GM10847 (cell line): ENCODE data around the gene VAV2.

Experiments used
- POLR2A ChIP-seq: IDR thresholded peaks from 2 replicates; pipeline ENCODE4 v1.6.1; 2011; ENCODE audit not compliant: insufficient read length; ENCODE audit errors: extremely low read depth

Gene VAV2

GRCh38 chr9:133870598-133871595, 121.2 kb downstream of the VAV2 start:
- no peak for TF ChIP-seq POLR2A

DNA sequence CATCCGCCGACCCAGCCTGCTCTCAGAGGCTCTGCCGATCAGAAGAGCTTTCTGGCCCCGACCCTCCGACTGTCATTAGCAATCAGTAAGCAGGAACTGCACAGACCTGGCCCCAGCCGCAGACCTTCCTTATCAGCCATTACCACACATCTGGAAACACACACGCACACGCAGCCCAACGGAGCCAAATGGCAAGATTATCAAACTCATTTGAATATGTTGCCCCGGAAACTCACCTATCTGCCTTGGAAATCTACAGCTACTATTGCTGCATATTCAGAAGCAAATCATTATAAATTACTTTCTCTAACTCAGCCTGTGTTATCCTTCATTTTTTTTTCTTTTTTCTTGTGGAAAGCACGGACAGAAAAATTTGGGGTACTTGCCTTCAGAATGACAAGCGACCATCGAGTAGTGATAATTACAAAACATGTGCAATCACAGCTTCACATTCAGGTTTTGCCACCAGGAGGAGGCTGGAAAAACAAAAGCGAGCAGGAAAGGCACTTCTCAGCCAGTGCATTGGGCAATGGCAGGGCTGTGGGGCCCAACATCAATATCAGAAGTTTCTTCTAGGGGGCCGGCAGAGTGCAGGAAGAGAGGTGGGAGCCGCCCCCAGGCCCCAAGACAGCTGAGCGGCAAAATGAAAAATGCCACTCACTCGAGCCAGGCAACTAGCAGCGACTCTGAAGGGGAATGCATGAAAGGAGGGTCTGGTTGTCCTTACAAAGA, 122.3 kb downstream of the VAV2 start:
- TF ChIP-seq POLR2A: no peak

- no peak for TF ChIP-seq POLR2A
Observed at GRCh38 chr9:133868203-133868602, 123.9 kb downstream of the VAV2 start.

DNA sequence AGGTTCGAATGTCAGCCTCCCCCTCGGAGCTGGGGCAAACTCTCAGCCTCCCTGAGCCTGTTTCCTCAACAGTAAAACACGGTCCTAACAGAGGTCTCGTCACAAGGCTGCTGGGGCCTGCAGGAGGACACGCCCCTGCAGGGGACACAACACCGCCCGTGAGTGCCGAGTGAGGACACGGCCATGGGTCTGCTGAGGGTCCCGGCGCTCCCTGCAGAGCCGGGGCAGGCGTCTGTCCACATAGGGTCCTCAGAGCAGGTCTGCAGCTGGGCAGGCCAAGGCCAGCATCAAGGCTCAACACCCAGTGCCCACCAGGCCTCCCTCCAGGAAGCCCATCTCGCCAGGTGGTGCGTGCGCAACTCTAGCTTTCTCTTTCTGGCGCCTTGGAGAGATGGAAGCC, 125.2 kb downstream of the VAV2 start:
- TF ChIP-seq POLR2A: no peak

DNA sequence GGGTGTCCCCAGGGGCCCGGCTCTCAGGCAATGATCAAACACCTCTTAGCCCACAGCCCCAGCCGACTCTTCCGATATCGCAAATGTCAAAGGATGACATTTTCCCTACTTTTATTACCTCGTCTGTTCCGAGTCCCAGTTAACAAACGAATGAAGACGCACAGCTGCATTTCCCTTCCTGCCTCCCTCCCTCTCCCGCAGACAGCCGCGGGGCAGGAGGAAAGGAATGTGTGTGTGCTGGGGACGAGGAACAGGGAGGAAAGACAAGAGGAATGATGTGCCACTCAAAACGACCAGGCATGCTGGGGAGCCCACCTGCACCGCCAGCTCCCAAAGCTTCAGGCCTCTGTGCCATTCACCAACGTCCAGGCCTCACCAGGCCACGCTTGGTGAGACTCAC, 128.1 kb downstream of the VAV2 start:
- no peak for TF ChIP-seq POLR2A

- TF ChIP-seq POLR2A: no peak
Observed at GRCh38 chr9:133863257-133863592, 128.9 kb downstream of the VAV2 start.

GRCh38 chr9:133862585-133863256, 129.4 kb downstream of the VAV2 start:
- no peak for TF ChIP-seq POLR2A

DNA sequence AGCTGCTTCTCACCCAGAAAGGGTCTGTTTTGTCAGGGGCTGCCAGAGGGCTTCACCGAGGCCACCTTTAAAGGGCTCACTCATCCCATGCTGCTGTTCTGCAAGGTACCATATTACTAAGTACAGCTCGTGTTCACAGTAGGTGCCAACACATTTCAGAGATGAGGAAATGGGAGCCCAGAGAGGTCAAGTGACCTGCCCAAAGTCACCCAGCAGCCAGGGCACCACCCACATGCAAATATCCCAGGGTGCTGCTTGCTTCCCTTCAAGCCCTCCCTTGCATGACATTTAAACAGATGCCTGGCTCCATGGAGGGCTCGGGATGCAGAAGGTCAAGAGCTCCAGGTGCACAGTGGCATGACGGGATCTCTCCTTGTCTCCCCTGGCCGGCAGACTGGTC, 130.4 kb downstream of the VAV2 start:
- no peak for TF ChIP-seq POLR2A

GRCh38 chr9:133861086-133861485, 131.0 kb downstream of the VAV2 start:
- no peak for TF ChIP-seq POLR2A

DNA sequence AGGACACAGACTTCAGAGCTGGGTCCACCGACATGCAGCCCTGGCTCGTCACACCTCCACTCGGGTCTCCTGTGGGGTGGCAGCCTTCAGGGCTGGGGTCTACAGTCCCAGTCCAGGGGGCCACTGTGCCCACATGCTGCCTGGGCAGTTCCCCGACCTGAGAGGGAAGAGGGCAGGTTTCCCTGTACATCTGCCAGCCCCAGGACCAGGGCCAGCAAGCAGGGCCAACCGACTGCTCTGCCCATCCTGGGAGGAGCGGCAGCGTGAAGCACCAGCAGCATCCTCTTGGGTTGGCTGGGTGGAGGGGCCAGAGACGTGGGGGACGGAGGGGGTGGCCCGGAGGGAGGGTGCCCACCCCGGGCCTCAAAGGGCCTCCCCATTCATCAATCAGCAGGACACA, 133.4 kb downstream of the VAV2 start:
- no peak for TF ChIP-seq POLR2A

DNA sequence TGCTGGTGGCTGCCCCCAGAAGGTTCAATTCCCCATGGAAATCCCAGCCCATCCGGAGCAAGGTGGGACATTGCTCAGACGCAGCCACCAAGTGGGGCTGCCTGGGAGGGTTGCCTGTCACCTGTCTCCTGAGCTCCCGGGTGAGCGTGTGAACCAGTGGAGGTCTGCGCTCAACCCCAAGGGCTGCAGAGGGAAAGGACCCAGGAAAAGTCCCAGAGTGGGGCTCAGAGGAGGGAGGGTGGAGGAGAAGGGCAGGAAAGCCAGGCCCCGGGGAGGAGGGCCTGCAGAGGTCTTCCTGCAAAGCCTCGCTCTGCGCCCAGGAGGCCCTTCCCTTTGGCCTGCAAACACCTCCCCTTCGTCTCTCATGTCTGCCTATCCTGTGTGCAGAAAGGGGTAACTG, 134.5 kb downstream of the VAV2 start:
- TF ChIP-seq POLR2A: no peak

GRCh38 chr9:133856798-133857197, 135.3 kb downstream of the VAV2 start:
- no peak for TF ChIP-seq POLR2A

- no peak for TF ChIP-seq POLR2A
Observed at GRCh38 chr9:133855802-133856521, 136.2 kb downstream of the VAV2 start.

DNA sequence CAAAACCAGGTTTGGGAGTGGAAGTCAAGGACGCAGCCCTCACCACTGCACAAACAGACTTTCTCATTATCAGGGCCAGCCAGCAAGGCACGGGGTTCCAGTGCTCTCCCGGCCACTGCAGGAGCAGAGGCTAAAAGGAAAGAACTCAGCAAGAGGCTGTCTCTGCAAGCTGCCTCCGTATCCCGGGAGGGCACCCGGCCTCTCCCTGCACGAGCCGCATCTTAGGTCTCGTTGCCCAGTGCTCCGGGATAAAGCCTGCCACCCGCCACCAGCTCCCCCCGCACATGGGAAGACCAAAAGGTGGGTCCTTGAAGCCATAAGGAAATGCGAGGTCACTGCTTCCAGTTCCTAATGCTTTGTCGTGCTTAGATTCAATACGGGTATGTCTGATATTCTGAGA, 136.8 kb downstream of the VAV2 start:
- no peak for TF ChIP-seq POLR2A

DNA sequence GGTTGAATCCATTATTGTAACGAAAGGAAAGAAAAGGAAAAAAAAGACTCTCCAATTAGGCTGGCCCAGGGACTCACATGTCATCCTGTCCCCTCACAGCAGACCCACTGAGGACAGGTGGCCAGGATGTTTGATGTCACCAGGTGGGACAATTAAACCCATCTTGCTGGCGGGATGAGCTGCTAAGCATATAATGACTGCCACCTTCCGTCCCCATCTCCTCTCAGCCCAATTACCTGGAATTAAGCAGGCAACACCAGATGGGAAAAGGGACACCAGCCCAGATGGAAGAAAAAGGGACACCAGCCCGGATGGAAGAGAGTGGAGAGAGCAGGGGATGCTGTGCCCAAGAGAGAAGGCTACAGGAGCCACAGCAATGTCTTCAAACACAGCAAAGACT, 137.4 kb downstream of the VAV2 start:
- no peak for TF ChIP-seq POLR2A
